Keratinocyte (primary cell): ENCODE results near the gene HDAC3. TPM values are rescaled to one million over a fixed set of nuclear protein-coding genes. Genes with fewer than 3 reads are reported as not detected.
A peak's percentile ranks its signal among the peaks of the same experiment; 100 is the strongest.

Source experiments
- DNase-seq: peaks from one replicate; pipeline ENCODE4 v3.0.0-alpha.2; 2011; ENCODE audit warnings: low read depth, missing footprints, low spot score
- FAIRE-seq: peaks from 2 replicates; lab custom pipeline; 2011; peaks lifted over from hg19 to GRCh38; lab: Jason Lieb, UNC
- H2AFZ ChIP-seq: 2 replicates; pipeline ENCODE4 v1.6.0; 2012; ENCODE audit warnings: low read length, control low read depth, inconsistent platforms; ENCODE audit not compliant: control insufficient read depth
- H3K27ac ChIP-seq: 2 replicates; pipeline ENCODE4 v1.5.1; 2011; ENCODE audit warnings: low read length; ENCODE audit not compliant: control insufficient read depth, insufficient read depth
- H3K27me3 ChIP-seq: 3 replicates; pipeline ENCODE4 v1.6.0; 2011; ENCODE audit warnings: low read length; ENCODE audit not compliant: control insufficient read depth, insufficient read depth; ENCODE audit errors: extremely low read depth
- H3K36me3 ChIP-seq, 2 experiments: 2 replicates in 1 of 2; 3 replicates in 1 of 2; pipeline ENCODE4 v1.5.1; 2011; ENCODE audit warnings: low read length in 2 of 2, mild to moderate bottlenecking in 1 of 2; ENCODE audit not compliant: control insufficient read depth in 2 of 2, insufficient read depth in 2 of 2; ENCODE audit errors: extremely low read depth in 1 of 2
- H3K4me1 ChIP-seq: 3 replicates; pipeline ENCODE4 v1.5.1; 2011; ENCODE audit warnings: low read length; ENCODE audit not compliant: control insufficient read depth, insufficient read depth; ENCODE audit errors: extremely low read depth
- H3K4me2 ChIP-seq: 3 replicates; pipeline ENCODE4 v1.6.0; 2011; ENCODE audit warnings: low read depth, low read length; ENCODE audit not compliant: control insufficient read depth, insufficient read depth; ENCODE audit errors: extremely low read depth
- H3K4me3 ChIP-seq, 3 experiments: fragments of 200-600 bp in 1 of 3; sonication (generic) in 1 of 3; 2 replicates in 2 of 3; 3 replicates in 1 of 3; pipeline ENCODE4 v1.5.1; 2011 to 2016; ENCODE audit warnings: low read length in 3 of 3, mild to moderate bottlenecking in 3 of 3, control low read depth in 2 of 3, inconsistent platforms in 1 of 3, low read depth in 1 of 3, mixed read lengths in 1 of 3, mixed run types in 1 of 3, moderate library complexity in 1 of 3; ENCODE audit not compliant: control insufficient read depth in 2 of 3, insufficient read depth in 2 of 3; ENCODE audit errors: extremely low read depth in 1 of 3
- H3K79me2 ChIP-seq: 2 replicates; pipeline ENCODE4 v1.6.0; 2012; ENCODE audit warnings: low read length; ENCODE audit not compliant: control insufficient read depth, insufficient read depth
- H3K9ac ChIP-seq: 3 replicates; pipeline ENCODE4 v1.6.0; 2011; ENCODE audit warnings: low read length; ENCODE audit not compliant: control insufficient read depth, insufficient read depth; ENCODE audit errors: extremely low read depth
- H3K9me1 ChIP-seq: 3 replicates; pipeline ENCODE4 v1.6.0; 2011; ENCODE audit warnings: low read length; ENCODE audit not compliant: control insufficient read depth, insufficient read depth; ENCODE audit errors: extremely low read depth
- H3K9me3 ChIP-seq: 2 replicates; pipeline ENCODE4 v1.5.1; 2012; ENCODE audit warnings: low read depth, low read length; ENCODE audit not compliant: control insufficient read depth
- H4K20me1 ChIP-seq: 3 replicates; pipeline ENCODE4 v1.6.0; 2011; ENCODE audit warnings: low read length; ENCODE audit not compliant: control insufficient read depth, insufficient read depth; ENCODE audit errors: extremely low read depth
- CTCF ChIP-seq, 3 experiments: IDR thresholded peaks in 1 of 3; conservative IDR thresholded peaks in 1 of 3; optimal IDR thresholded peaks in 1 of 3; 2 replicates in 2 of 3; 3 replicates in 1 of 3; pipeline versions ENCODE3 to v1.5.1; 2011; ENCODE audit warnings: low read length in 3 of 3, mild to moderate bottlenecking in 3 of 3, moderate library complexity in 2 of 3, control low read depth in 1 of 3, inconsistent platforms in 1 of 3; ENCODE audit not compliant: insufficient read depth in 2 of 3; ENCODE audit errors: extremely low read depth in 1 of 3
- EZH2 ChIP-seq: IDR thresholded peaks from one replicate; pipeline ENCODE4 v1.6.1; 2012; ENCODE audit warnings: inconsistent platforms, mild to moderate bottlenecking, low read length, moderate library complexity
- dilution Hi-C: fragments of 300-500 bp; cut with MboI; formaldehyde crosslinking; loops from one replicate; pipeline ENCODE4 v1.7.0; 2020; ENCODE audit warnings: low sequenced_read_pairs; ENCODE audit not compliant: extremely low pct_ligation_motif_present
- polyA plus RNA-seq, 5 experiments: library from polyadenylated mRNA; depleted of rRNA in 3 of 5; stranded (reverse) in 3 of 5; stranded (forward) in 1 of 5; unstranded in 1 of 5; fragments of >200 nt; gene quantifications; 1 replicate in 1 of 5; 2 replicates in 3 of 5; 3 replicates in 1 of 5; pipeline versions ENCODE4 v1.2.1 to v1.2.3, GENCODE V29; 2011 to 2012; ENCODE audit warnings: missing spikeins in 2 of 5, low read depth in 1 of 5, low replicate concordance in 1 of 5

HDAC3 gene
- polyA plus RNA-seq, 1 donor (not counting 4 experiments of a cell fraction or from before 2014, with no cell fraction given): 97.4 TPM

DNA sequence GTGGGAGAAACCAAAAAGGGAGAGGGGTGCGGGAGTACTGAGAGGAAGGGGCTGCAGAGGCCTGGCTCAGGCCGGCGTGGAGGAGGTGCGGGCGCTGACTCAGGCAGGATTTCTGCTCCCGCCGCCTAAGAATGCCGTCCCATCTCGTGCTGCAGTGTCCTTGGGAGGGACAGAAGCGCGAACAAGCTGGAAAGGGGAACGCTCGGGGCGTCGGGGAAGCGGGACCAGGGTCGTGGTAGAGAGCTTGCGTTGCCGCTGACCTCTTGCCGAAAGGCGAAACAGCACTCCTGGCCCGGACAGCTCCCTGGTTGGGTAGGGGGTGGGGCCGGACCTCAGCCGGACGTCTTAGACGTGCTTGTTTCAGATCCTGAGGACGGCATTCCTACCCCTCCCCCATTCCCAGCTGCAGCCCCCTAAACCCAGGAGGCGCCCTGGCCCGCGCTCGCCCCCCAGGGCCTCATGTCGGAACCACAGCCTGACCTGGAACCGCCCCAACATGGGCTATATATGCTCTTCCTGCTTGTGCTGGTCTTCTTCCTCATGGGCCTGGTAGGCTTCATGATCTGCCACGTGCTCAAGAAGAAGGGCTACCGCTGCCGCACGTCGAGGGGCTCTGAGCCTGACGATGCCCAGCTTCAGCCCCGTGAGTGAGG, 1.2 kb upstream of the HDAC3 start:
- peak overlapping the region; percentile 90 for H2AFZ ChIP-seq
- peaks cover 2% of the 10 kb centered on the region for H3K9me1 ChIP-seq
- peak overlapping the region; percentile 93 for H3K9ac ChIP-seq
- H3K4me3 ChIP-seq: peak overlapping the region; percentile 84 to 97 (median 87)
- H3K79me2 ChIP-seq: peaks cover 33% of the 10 kb centered on the region
- no peaks in the 10 kb centered on the region for H3K9me3 ChIP-seq
- H3K27me3 ChIP-seq: no peaks in the 10 kb centered on the region
- dilution Hi-C loops: no loop called here
- DNase-seq: no peak
- H3K4me1 ChIP-seq: peaks cover 26% of the 10 kb centered on the region
- H4K20me1 ChIP-seq: peaks cover 3% of the 10 kb centered on the region
- peak overlapping the region; percentile 100 for H3K4me2 ChIP-seq
- peak overlapping the region; percentile 87 for H3K27ac ChIP-seq
- peaks cover 5 to 10% of the 10 kb centered on the region in 2 experiments for H3K36me3 ChIP-seq
- no peak for FAIRE-seq
- TF ChIP-seq CTCF (optimal IDR thresholded peaks at IDR 0.05 in 1 of 3, IDR thresholded peaks at IDR 0.05 in 1 of 3, conservative IDR thresholded peaks at IDR 0.05 in 1 of 3; ENCODE audit: extremely low read depth in 1 of 3, insufficient read depth in 2 of 3, low read length in 3 of 3) (peak; percentile 24 to 36 (median 28)), EZH2 (no peak)

DNA sequence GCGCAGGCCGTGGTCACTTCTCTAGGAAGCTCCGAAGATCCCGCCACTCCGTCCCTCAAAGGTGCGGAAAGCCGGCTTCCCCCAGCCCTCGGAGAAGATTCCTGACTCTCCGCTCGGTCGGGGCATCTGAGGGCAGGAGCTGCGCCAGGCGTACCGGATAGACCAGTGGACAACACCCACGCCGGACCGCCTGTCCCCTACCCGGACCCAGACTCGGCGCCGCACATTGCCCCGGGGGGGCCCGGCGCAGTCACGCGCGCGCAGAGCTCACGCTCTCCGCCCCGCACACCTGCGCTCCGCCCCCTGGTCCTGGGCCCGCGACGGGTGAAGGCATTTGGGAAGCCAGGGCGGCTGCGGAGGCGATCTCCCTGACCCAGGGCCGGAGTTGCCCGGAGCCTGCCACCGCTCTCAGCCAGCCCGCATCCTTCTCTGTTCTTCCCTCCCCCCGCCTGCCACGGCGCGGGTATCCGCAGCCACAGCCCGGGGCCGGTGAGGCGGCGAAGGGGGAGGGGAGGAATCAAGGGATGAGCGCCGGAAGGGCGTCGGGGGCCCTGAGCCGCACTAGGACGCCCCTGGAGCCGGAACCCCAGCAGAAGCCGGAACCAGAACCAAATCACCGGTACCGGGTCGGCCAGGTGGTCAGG, 596 bp upstream of the HDAC3 start:
- H2AFZ ChIP-seq: peak overlapping the region; percentile 90
- H3K79me2 ChIP-seq: peaks cover 40% of the 10 kb centered on the region
- H3K27me3 ChIP-seq: no peaks in the 10 kb centered on the region
- H4K20me1 ChIP-seq: peaks cover 7% of the 10 kb centered on the region
- peaks cover 2% of the 10 kb centered on the region for H3K9me1 ChIP-seq
- no peaks in the 10 kb centered on the region for H3K9me3 ChIP-seq
- DNase-seq (no peak), FAIRE-seq (no peak)
- H3K9ac ChIP-seq: peak overlapping the region; percentile 93
- dilution Hi-C loops: no loop called here
- H3K4me2 ChIP-seq: peak overlapping the region; percentile 100
- peak overlapping the region; percentile 87 for H3K27ac ChIP-seq
- no peak for TF ChIP-seq CTCF (optimal IDR thresholded peaks at IDR 0.05 in 1 of 3, IDR thresholded peaks at IDR 0.05 in 1 of 3, conservative IDR thresholded peaks at IDR 0.05 in 1 of 3; ENCODE audit: extremely low read depth in 1 of 3, insufficient read depth in 2 of 3, low read length in 3 of 3)
- no peak for TF ChIP-seq EZH2
- peak overlapping the region; percentile 84 to 97 (median 87) for H3K4me3 ChIP-seq
- peaks cover 4 to 13% of the 10 kb centered on the region in 2 experiments for H3K36me3 ChIP-seq
- H3K4me1 ChIP-seq: peaks cover 25% of the 10 kb centered on the region
